Measurements from ENCODE around the gene KCNB1.

DNA sequence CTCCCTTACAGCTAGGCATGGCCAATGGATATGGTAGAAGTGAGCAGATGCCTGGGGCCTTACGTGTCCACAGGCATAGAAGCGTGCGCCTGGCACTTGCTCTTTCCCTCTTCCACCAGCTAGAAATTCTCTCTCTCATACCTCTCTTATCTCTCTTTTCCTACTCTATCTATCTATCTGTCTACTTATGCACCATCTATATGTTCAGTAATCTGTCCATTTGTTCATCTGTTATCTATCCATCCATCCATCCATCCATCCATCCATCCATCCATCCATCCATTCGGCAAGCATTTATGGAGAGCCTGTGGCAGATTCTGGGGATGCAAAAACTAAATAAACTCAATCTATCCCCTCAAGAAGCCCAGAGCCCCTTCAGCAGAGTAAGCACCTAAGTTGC, 70.2 kb downstream of the KCNB1 start:
- TF ChIP-seq CTCF (conservative IDR thresholded peaks at IDR 0.05; ENCODE audit: low read length) = no peak
- no peak for TF ChIP-seq EZH2phosphoT487 (IDR thresholded peaks at IDR 0.05; ENCODE audit: borderline replicate concordance)

Data from Loucy (cell line).